Esophagus muscularis mucosa (tissue), 4 donors: ENCODE measurements around the gene CNNM4.

Experiments used
- EP300 ChIP-seq: sonication (generic); formaldehyde crosslinking; IDR thresholded peaks from one replicate; pipeline ENCODE4 v1.6.1; 2017; ENCODE audit warnings: antibody characterized with exemption
- POLR2A ChIP-seq: fragments of 450-650 bp; IDR thresholded peaks from one replicate; pipeline ENCODE4 v1.6.1; 2017; ENCODE audit warnings: antibody characterized with exemption, moderate library complexity, mild to moderate bottlenecking, low read depth
- POLR2AphosphoS5 ChIP-seq, 2 donors: sonication (generic); formaldehyde crosslinking; IDR thresholded peaks; one replicate each; pipeline ENCODE4 v1.6.1; 2017; ENCODE audit warnings: antibody characterized with exemption in 2 of 2
- TF ChIP-seq, protein P1 (sequence below), 3 experiments: fragments of 200-600 bp in 2 of 3; fragments of 450-650 bp in 1 of 3; sonication (generic) in 2 of 3; IDR thresholded peaks; one replicate each; pipeline ENCODE4 v1.5.1; 2017 to 2019; ENCODE audit warnings: antibody characterized with exemption in 3 of 3, mild to moderate bottlenecking in 2 of 3, moderate library complexity in 1 of 3

DNA sequence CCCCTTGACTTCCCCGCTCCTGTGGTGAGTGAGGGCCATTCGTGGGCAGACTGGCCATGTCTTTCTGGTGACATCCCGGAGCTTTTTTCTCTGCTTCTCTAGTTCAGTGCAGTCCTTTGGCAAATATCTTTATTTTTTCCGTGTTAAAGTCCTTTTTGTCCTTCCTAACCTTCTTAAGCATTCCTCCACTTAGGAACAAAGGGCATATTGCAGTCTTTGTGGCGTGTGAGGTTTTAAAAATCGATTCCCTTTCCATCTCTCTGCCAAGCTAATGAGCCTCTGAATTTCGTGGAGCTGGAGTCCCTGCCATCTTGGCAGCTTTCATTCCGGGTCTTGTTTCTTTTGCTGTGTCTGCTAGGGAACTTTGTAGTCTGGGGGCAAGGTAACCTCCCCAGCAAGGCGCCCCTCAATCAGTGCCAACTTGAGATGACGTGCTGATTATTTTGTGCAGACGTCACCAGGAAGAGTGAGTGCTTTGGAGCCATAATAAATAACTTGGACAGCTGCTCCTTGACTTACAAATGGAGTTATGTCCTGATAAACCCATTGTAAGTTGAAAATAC is 60.5 kb downstream of the CNNM4 start:
- TF ChIP-seq POLR2AphosphoS5 (IDR thresholded peaks at IDR 0.05) (no peak), POLR2A (no peak), EP300 (no peak)
- TF ChIP-seq, protein P1, sequence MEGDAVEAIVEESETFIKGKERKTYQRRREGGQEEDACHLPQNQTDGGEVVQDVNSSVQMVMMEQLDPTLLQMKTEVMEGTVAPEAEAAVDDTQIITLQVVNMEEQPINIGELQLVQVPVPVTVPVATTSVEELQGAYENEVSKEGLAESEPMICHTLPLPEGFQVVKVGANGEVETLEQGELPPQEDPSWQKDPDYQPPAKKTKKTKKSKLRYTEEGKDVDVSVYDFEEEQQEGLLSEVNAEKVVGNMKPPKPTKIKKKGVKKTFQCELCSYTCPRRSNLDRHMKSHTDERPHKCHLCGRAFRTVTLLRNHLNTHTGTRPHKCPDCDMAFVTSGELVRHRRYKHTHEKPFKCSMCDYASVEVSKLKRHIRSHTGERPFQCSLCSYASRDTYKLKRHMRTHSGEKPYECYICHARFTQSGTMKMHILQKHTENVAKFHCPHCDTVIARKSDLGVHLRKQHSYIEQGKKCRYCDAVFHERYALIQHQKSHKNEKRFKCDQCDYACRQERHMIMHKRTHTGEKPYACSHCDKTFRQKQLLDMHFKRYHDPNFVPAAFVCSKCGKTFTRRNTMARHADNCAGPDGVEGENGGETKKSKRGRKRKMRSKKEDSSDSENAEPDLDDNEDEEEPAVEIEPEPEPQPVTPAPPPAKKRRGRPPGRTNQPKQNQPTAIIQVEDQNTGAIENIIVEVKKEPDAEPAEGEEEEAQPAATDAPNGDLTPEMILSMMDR (IDR thresholded peaks at IDR 0.05) = no peak
